GM19043 (cell line): ENCODE data around the gene ZNF487.
"Not testable (repeated sequence)": the region's sequence is repeated elsewhere in the genome, so short reads cannot be mapped to it uniquely, and the experiment has no call there.

ENCODE experiments used
- ATAC-seq: cut with Tn5 transposase; IDR thresholded peaks from one replicate; pipeline ENCODE4 v1.9.1; 2021; ENCODE audit warnings: low read depth; ENCODE audit not compliant: unreplicated experiment

The ZNF487 gene

DNA sequence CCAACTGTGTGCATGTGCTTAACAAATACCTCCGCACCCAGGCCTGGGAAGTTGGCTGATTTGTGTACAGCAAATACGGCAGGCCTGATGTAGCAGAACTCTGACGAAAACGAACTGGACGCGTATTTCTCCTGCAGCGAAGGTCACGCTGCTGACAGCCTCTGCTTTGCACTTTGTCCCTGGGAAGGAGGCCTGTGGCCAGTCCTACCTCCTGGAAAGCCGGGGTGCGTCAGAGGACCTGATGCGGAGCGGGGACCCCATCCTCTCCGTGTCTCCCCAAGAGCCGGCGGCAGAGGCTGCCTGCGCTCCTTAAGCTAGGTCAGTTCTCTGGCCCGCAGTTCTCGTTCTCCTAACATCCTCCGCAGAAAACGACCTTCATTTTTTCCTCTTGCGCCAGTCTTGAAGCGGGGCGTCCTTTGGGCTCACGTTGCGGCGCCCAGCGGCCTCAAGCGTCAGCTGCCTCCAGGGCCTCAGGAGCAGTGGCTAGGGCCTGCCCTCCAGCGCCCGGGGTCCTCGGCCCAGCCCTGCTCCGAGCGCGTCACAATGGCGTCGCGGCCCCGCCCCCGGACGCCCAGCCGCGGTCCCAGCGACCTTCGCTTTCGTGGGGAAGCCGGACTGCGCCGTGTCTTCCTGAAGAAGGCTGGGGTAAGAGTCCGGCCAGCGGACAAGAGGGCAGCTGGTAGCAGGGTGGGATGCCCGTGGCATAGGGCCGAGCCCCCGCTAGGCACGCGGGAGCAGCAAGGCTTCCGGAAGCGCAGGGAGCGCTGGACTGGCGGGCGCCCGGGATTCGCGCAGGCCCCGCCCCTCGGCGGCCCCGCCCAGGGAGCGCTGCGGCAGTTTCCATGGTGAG is at the start of gene ZNF487:
Gene ZNF487, plus strand, starts transcription at position 821 of the 850 bp plus-strand sequence. CDS start 38,703 bp downstream, outside the sequence.
- ATAC-seq, result peak; percentile 93

DNA sequence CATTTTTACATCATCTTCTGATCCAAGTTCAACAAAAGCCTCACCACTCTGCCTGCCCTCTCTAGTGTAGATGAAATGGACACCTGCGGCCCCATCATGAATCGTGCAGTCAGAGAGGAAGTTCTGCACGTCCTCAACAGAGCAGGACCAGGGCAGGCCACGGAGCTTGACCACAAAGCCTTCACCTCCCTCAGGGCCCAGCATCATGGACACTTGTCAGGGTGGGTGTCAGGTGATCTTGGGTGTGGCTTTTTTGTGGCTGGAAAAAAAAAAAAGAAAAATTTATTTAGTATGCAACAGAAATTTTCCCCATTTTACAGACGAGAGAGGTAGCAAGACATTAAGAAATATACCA is 49.3 kb upstream of the ZNF487 start:
- ATAC-seq, result no peak

- ATAC-seq, result no peak
These were observed 47.0 kb upstream of the ZNF487 start for GRCh38 chr10:43389867-43390266.

DNA sequence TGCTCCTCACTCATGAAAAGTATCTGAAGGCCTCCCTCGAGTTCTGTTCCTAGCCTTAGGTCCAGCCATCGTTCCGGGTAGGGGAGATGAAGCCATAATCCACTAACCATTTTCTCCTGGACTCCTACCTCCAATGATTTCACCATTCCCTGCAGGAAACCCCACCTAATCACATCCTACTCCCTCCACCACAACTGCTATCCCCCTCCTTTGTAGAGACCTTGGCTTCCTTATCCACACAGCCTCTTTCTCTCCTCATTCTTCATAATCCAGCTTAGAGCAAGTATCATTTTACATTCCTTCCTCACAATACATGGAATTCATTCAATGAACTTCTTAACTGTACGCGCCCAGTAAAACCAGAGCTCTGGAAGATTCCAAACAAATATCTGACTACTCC is 46.6 kb upstream of the ZNF487 start:
- no peak for ATAC-seq

DNA sequence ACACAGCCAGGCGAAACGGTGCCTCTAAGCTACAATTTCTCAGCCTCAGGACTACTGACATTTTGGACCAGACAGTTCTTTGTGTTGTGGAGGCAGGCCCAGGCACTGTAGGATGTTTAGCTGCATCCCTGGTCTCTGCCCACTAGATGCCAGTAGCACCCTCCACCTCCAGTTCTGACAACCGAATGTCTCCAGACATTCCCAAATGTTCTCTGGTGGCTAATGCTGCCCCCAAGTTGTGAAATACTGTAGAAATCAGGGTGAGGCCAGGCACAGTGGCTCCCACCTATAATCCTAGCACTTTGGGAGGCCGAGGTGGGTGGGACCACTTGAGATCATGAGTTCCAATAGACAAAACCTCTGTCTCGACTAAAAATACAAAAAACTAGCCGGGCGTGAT is 46.2 kb upstream of the ZNF487 start:
- no peak for ATAC-seq

- ATAC-seq, result no peak
These were observed 45.4 kb upstream of the ZNF487 start for GRCh38 chr10:43391496-43391895.

DNA sequence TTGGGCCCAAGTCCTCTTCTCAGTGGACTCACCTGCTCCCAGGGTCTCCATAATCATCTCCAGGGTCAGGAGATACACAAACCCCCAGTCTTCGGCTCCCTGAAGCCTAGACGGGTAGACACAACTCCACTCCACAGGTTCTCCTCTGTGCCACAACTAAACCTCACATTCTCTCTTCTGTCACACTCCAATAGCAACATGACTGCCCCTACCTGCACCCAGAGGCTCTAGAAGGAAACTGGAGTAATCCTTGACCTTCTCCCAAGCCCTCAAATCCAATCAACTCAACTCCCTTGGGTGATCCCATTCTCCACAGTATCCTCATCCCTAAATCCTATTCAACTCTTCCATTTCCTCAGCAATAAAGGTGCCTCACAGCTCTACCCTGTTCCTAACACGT is 44.2 kb upstream of the ZNF487 start:
- no peak for ATAC-seq

DNA sequence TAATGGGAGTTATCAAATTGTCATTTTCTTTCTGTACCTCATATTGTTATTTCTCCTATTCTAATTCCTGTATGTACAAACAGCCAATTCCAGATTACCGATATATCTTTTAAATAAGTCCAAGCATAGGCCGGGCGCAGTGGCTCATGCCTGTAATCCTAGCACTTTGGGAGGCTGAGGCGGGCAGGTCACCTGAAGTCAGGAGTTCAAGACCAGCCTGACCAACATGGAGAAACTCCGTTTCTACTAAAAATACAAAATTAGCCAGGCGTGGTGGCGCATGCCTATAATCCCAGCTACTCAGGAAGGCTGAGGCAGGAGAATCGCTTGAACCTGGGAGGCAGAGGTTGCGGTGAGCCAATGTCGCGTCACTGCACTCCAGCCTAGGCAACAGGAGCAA is 43.7 kb upstream of the ZNF487 start:
- ATAC-seq, result not testable (repeated sequence)

- no peak for ATAC-seq
These were observed 43.1 kb upstream of the ZNF487 start for GRCh38 chr10:43393606-43394360.

DNA sequence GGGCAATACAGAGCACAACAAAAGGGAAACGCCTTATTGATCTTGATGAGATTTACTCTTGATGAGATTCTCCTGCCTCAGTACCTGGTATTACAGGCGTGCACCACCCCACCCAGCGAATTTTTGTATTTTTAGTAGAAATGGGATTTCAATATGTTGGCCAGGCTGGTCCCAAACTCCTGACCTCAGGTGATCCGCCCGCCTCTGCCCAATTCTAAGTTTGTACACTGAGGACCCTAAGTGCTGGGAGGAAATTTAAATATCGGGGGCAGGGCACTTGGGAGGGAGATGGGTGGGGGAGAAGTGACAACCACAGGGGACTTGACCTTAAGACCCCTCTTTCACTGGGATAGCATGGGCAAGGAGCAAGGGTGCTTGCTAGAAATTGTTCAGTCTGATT is 42.0 kb upstream of the ZNF487 start:
- no peak for ATAC-seq

DNA sequence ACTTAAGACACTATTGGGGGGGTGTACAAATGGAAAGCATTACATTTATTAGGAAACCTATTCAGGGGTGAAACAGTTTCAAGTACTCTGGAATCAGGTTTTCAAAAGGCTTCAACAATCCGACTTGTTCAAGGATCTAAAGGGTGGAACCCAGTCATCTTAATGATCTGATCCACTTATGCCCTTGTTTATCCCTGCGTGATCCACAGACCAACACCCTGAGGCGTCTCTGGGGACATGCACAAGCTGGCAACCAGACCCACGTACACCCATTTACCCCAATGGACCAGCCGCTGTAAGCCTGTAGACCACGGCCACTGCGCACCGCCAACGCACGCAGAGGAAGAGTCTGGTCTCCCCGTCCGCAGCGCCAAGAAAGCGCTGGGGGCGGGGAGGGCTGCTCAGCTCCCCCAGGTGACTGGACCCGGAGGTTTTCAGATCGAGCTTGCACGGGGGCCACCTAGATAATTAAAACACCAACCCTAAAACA is 41.3 kb upstream of the ZNF487 start:
- no peak for ATAC-seq

- peak; percentile 32 for ATAC-seq
These were observed 40.6 kb upstream of the ZNF487 start for GRCh38 chr10:43396061-43396927.

- peak; percentile 80 for ATAC-seq
These were observed 39.8 kb upstream of the ZNF487 start for GRCh38 chr10:43396928-43397624.

DNA sequence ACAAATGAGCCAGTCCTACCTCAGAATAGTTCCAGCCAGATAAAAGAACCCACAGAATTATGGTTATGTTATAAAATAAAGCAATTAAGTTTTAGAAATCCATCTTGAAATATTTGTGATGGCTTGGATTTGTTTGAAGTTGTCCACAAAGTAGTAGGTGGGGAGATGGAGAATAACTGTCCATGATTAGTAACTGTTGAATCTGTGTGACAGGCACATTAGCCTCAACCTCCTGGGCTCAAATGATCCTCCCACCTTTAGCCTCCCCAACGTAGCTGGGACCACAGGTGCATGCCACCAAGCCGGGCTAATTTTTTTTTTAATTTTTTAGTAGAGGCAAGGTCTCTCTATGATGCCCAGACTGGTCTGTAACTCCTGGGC is 38.0 kb upstream of the ZNF487 start:
- no peak for ATAC-seq

GRCh38 chr10:43399320-43400310 is 37.3 kb upstream of the ZNF487 start:
- no peak for ATAC-seq

GRCh38 chr10:43401627-43402026 is 35.3 kb upstream of the ZNF487 start:
- no peak for ATAC-seq

- no peak for ATAC-seq
These were observed 34.7 kb upstream of the ZNF487 start for GRCh38 chr10:43402176-43402575.

DNA sequence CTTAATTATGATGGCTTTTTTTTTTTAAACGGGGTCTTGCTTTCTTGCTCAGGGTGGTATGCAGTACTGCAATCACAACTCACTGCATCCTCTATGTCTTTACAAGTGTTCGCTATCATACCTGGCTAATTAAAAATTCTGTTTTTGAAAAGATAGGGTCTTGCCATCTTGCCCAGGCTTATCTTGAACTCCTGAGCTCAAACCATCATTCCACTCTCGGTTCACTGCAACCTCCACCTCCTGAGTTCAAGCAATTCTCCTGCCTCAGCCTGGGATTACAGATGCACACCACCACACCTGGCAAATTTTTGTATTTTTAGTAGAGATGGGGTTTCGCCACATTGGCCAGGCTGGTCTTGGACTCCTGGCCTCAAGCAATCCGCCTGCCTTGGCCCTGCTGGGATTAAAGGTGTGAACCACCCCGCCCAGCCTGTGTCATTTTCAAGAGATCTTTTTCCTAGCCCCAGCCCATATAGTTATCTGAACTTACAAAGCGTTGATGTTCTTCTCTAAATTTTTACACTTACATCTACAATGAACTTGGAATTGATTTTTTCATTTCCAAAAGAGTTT is 33.9 kb upstream of the ZNF487 start:
- no peak for ATAC-seq
